Stimulated activated CD8-positive, alpha-beta memory T cell treated with anti-CD3 and anti-CD28 coated beads, Interleukin-12 subunit alpha, Interleukin-12 subunit beta, amount 100 ng/mL, for 1 hour (primary cell): ENCODE results near the gene CACNB4.
"Not testable (repeated sequence)": the region's sequence is repeated elsewhere in the genome, so short reads cannot be mapped to it uniquely, and the experiment has no call there.

Experiments used
- DNase-seq: peaks from one replicate; pipeline ENCODE4 v3.0.0-alpha.2; 2020; ENCODE audit warnings: low read depth

Gene CACNB4

DNA sequence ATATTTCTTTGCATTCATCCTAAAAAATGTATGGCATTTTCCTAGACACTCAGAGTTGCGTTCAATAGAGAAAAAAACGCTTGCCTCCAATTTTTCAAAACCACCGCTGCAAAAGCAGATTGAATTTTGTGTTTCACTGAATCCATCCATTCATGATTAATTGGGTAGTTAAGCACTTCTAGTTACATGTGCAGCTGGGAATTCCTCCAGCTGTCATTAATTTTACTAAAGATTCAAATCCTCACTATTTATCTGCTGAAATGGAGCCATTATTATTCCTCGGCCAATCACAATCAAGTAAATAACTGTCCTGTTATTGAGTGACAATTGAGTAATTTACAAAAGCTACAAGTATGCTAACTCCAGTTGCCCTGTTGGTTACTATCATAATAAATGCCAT lies 194.8 kb downstream of the CACNB4 start:
- no peak for DNase-seq

DNA sequence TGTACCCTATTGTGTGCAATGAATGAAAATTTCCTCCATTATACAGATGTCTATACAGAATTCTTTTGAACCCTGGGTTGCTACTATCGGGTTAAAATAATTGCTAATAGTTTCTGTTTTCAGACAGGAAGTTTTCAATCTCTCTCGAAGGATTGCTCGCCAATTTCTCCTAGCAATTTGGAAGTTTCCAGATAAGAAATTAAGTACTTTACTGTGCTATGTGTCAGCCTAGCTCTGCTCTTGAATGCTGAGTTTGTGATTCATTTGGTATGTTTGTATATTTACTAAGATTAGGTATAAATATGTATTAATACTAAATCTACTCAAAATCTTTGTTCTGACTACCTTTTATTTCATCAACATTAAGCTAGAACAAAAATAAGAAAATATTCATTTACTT lies 196.0 kb downstream of the CACNB4 start:
- no peak for DNase-seq

DNA sequence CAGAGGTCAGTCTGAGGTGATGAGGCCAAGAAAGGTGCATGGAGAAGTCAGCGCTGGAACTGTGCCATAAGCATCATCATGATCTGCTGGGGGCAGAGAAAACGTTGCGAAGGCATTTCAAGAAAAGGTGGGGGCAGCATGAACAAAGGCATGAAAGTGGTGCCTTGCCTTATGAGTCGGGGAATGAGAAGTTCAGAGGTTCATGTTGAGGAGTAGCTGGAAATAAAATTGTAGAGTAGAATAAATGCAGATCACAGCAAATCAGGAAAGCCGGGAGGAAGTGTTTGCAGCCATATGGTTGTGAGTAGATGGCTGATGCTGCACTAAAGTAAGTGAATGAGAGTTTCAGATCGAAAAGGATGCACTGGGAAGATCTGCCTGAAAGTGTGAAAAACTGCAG lies 198.5 kb downstream of the CACNB4 start:
- DNase-seq = no peak

- DNase-seq = no peak
These were observed 199.7 kb downstream of the CACNB4 start for GRCh38 chr2:151899156-151899555.

DNA sequence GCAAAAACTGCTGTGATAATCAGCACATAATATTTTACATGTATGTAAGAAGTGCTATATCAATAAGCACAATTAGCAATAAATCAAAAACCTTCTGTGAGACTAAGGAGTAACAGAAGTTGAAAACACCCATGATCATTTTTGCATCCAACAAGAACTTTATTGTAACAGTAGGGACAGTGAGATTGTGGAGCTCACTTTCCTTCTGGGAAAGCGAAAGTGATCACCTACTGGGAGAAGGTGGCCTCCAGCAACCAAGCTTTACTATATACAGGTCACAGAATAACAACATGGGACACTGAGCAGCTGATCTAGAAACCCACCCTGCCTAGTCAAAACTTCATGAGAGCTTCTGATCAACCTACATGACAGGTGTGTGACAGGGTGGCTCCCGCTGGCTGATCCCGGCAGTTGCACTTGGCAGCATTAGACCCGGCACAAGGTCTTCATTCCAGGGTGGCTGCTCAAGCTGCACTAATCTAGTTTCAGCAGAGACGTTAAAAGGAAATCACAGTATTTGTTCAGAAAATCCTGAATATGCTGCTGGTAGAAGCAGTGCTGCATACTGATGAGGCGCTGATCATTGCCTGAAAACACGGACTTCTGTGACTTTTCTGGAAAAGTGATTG lies 207.2 kb downstream of the CACNB4 start:
- DNase-seq = no peak

DNA sequence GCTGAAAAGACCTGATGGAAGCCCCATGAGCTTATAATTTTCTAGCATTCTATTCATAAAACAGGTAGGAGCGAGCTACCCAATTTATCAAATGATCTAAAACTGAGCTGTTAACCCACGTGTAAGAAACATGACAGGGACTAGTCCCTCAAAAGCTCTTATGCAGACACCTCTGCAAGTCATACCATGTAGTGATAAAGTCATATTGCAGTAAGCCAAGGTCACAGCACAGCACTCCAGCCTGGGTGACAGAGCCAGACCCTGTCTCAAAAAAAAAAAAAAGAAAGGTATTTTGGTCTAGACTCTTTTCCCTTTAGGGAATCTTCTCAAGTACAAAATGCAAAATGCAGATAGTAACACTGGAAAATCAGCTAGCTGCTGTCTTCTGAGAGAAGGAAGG lies 211.7 kb downstream of the CACNB4 start:
- DNase-seq = no peak

GRCh38 chr2:151886241-151886640 lies 212.6 kb downstream of the CACNB4 start:
- no peak for DNase-seq

- DNase-seq = no peak
These were observed 215.9 kb downstream of the CACNB4 start for GRCh38 chr2:151882786-151883445.

DNA sequence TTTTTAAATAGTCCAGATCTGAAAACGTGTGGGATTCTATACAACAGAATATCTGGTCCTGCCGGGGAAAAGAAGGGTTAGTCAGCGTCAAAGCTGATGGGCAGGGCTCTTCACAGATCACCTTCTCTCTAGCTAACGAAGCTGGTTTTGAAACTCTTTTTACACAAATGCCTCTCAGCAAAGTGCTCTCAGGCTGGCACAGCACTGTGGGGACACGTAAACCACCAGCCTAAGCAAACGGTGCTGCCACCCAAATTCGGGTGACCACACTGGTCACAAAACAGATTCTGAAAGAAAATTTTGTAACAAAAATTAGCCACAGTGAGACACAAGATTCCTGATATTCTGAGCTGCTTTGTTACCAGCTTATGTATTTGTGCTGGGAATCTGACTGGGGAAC lies 217.5 kb downstream of the CACNB4 start:
- DNase-seq = no peak

- no peak for DNase-seq
These were observed 218.3 kb downstream of the CACNB4 start for GRCh38 chr2:151880586-151880985.

- no peak for DNase-seq
These were observed 219.9 kb downstream of the CACNB4 start for GRCh38 chr2:151878655-151879563.

GRCh38 chr2:151878204-151878603 lies 220.6 kb downstream of the CACNB4 start:
- no peak for DNase-seq

DNA sequence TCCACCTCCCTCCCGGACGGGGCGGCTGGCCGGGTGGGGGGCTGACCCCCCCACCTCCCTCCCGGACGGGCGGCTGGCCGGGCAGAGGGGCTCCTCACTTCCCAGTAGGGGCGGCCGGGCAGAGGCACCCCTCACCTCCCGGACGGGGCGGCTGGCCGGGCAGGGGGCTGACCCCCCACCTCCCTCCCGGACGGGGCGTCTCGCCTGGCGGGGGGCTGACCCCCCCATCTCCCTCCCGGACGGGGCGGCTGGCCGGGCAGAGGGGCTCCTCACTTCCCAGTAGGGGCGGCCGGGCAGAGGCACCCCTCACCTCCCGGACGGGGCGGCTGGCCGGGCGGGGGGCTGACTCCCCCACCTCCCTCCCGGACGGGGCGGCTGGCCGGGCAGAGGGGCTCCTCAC lies 223.2 kb downstream of the CACNB4 start:
- DNase-seq = not testable (repeated sequence)

- DNase-seq = no peak
These were observed 226.4 kb downstream of the CACNB4 start for GRCh38 chr2:151872463-151872862.

- DNase-seq = no peak
These were observed 229.6 kb downstream of the CACNB4 start for GRCh38 chr2:151869291-151869690.

GRCh38 chr2:151862700-151863099 lies 236.1 kb downstream of the CACNB4 start:
- no peak for DNase-seq

GRCh38 chr2:151861174-151861573 lies 237.7 kb downstream of the CACNB4 start:
- DNase-seq = no peak

- DNase-seq = no peak
These were observed 238.2 kb downstream of the CACNB4 start for GRCh38 chr2:151860613-151861146.

DNA sequence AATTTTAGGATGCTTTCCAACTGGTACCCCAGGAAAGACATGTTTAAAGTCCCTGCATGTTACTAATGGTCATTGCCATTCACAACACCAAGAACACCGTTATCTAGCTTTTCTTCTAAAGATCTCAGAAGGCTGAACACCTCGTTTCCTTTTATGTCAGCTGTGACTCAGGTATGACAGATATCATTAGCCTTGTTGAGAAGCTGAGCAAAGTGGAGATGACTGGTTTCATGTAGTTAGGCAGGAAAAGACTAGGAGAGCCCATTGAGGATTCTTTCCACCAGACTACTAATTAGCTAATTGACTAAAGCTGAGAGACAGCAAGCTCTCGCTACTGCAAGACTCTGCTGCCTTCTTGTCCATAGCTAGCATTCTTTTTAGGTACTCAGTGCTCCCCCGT lies 238.6 kb downstream of the CACNB4 start:
- DNase-seq = no peak

DNA sequence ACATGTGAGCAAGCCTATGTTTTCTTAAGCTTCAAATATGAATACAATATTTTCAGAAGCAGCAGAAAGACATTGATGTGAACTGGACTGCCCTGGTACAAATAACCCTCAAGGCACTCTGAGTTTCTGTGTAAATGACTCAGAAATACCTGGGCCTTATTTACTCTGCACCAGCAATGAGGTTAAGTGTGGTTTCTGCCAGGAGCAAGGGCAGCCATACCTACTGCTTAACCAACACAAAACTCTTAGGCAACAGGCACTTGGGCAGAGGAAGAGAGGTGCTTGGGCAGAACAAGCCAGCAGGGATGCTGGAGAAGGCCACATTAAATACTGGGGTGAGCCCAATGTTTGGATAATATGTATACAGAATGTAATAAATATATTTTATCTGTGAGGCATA lies 241.2 kb downstream of the CACNB4 start:
- DNase-seq = no peak

DNA sequence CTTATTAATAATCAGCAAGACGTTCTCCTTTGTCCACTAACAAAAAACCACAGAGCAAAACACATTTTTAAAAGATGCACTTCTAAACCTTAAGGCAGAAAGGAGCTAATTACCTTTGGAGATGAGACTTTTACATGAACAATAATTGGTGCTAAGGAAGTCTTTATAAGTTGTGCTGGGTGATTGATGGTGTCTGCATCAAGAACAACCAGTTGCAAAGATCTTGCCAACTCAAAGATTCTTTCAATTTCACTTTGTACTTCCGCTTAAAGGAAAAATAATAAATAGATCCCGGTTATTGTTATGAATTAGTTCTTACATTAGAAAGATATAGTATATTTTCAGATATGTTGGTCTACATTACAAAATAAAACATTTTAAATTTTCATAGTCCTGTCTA lies 243.7 kb downstream of the CACNB4 start:
- no peak for DNase-seq

DNA sequence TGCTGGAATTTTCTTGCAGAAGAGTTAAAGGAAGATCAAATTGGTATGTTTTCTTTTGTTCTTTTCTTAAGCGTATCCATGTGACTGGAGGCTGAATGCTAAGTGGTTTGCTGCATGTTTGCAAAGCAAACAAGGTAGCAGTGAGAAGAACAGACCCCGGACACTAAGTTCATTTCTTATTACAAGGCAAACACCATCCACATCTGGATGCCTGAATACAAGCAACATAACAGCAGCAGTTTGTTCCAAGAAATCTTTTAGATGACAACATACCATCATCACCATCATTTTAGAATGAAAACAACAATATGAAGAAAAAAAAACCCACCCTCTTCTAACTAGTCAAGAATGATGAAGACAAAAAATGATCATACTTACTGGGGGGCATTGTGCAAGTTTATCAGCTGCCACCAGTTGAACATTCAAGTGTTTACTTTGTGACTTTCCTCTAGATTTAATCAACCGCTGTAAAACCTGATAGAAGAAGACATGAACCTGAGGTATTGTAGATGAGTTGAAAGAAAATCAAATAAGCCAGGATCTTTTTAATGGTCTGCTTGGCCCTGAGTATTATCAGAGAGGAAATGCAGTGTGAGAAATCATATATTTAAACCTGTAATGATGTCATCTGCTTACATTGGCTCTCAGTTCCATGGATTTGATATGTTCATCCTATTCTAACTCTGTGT lies 245.6 kb downstream of the CACNB4 start:
- no peak for DNase-seq
